Mesothelial cell of epicardium (in vitro differentiated cells): Measurements from ENCODE around the gene MLLT10. TPM values are rescaled to one million over a fixed set of nuclear protein-coding genes. Genes with fewer than 3 reads are reported as not detected.
A peak's percentile ranks its signal among the peaks of the same experiment; 100 is the strongest.

Experiments
- DNase-seq, 2 experiments: peaks; one replicate each; pipeline ENCODE4 v3.0.0; 2021; ENCODE audit warnings: low spot score in 2 of 2; ENCODE audit not compliant: unreplicated experiment in 2 of 2
- H3K27ac Mint-ChIP-seq: 2 replicates; pipeline ENCODE4 v1.8.0; 2021; ENCODE audit warnings: mixed read lengths
- H3K27me3 Mint-ChIP-seq: 2 replicates; pipeline ENCODE4 v1.8.0; 2021; ENCODE audit warnings: low read depth, mixed read lengths
- H3K36me3 Mint-ChIP-seq: 2 replicates; pipeline ENCODE4 v1.8.0; 2021; ENCODE audit warnings: mixed read lengths
- H3K4me1 Mint-ChIP-seq: 2 replicates; pipeline ENCODE4 v1.8.0; 2021; ENCODE audit warnings: mixed read lengths
- H3K4me3 Mint-ChIP-seq: 2 replicates; pipeline ENCODE4 v1.8.0; 2021; ENCODE audit warnings: mild to moderate bottlenecking, moderate library complexity, mixed read lengths
- H3K9me3 Mint-ChIP-seq: 2 replicates; pipeline ENCODE4 v1.8.0; 2021; ENCODE audit warnings: mixed read lengths
- CTCF ChIP-seq: fragments of 200-600 bp; sonication (generic); IDR thresholded peaks from one replicate; pipeline ENCODE4 v1.5.0; 2021; ENCODE audit warnings: antibody characterized with exemption; ENCODE audit not compliant: unreplicated experiment
- total RNA-seq: library from RNA; stranded (reverse); gene quantifications from 3 replicates; pipeline ENCODE4 v1.2.1, GENCODE V29; 2021

The MLLT10 gene
- total RNA-seq, 1 donor from 2014 or later: 62.5 TPM

- TF ChIP-seq CTCF: no peak
- H3K36me3 Mint-ChIP-seq: no peaks in the 10 kb centered on the region
- DNase-seq: no peak
- no peaks in the 10 kb centered on the region for H3K9me3 Mint-ChIP-seq
- H3K4me1 Mint-ChIP-seq: peaks cover 79% of the 10 kb centered on the region
- H3K27ac Mint-ChIP-seq: peak overlapping the region; percentile 98
- no peaks in the 10 kb centered on the region for H3K27me3 Mint-ChIP-seq
- peak overlapping the region; percentile 82 for H3K4me3 Mint-ChIP-seq
Measured at GRCh38 chr10:21519941-21520436, 14.0 kb upstream of the MLLT10 start.

DNA sequence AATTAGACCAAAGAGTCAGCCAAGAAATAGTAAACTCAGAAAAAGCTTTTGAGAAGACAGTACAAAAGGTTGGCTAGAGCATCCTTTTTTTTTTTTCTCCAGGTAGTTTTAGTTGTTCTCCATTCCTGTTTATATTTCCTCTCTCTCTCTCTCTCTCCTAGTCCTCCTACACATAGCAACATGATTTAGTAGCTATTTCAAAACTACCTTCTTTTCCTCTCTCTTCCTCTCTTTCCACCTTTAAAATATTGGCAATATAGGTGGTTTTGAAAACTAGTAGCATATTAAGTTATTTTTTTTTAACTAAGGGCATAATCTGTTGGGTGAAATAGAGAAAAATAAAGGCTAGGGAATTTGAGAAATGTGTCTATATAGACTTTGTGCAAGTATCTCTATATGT, 13.5 kb upstream of the MLLT10 start:
- no peaks in the 10 kb centered on the region for H3K9me3 Mint-ChIP-seq
- H3K36me3 Mint-ChIP-seq: no peaks in the 10 kb centered on the region
- H3K4me1 Mint-ChIP-seq: peaks cover 78% of the 10 kb centered on the region
- no peak for DNase-seq
- TF ChIP-seq CTCF: no peak
- no peaks in the 10 kb centered on the region for H3K27me3 Mint-ChIP-seq
- H3K27ac Mint-ChIP-seq: peak overlapping the region; percentile 98
- H3K4me3 Mint-ChIP-seq: peak overlapping the region; percentile 82

- H3K36me3 Mint-ChIP-seq: no peaks in the 10 kb centered on the region
- H3K27me3 Mint-ChIP-seq: no peaks in the 10 kb centered on the region
- H3K27ac Mint-ChIP-seq: peak overlapping the region; percentile 98
- TF ChIP-seq CTCF: no peak
- H3K4me3 Mint-ChIP-seq: peak overlapping the region; percentile 82
- no peaks in the 10 kb centered on the region for H3K9me3 Mint-ChIP-seq
- H3K4me1 Mint-ChIP-seq: peaks cover 75% of the 10 kb centered on the region
- no peak for DNase-seq
Measured at GRCh38 chr10:21520949-21521348, 13.1 kb upstream of the MLLT10 start.

- H3K9me3 Mint-ChIP-seq: no peaks in the 10 kb centered on the region
- DNase-seq: no peak
- no peak overlapping the region for H3K4me3 Mint-ChIP-seq
- H3K27ac Mint-ChIP-seq: peak overlapping the region; percentile 83
- no peaks in the 10 kb centered on the region for H3K27me3 Mint-ChIP-seq
- no peak for TF ChIP-seq CTCF
- no peaks in the 10 kb centered on the region for H3K36me3 Mint-ChIP-seq
- peaks cover 79% of the 10 kb centered on the region for H3K4me1 Mint-ChIP-seq
Measured at GRCh38 chr10:21521751-21522533, 12.1 kb upstream of the MLLT10 start.

- no peaks in the 10 kb centered on the region for H3K9me3 Mint-ChIP-seq
- peaks cover 80% of the 10 kb centered on the region for H3K4me1 Mint-ChIP-seq
- TF ChIP-seq CTCF: no peak
- H3K4me3 Mint-ChIP-seq: peak overlapping the region; percentile 60
- DNase-seq: no peak
- no peaks in the 10 kb centered on the region for H3K36me3 Mint-ChIP-seq
- no peaks in the 10 kb centered on the region for H3K27me3 Mint-ChIP-seq
- peak overlapping the region; percentile 98 for H3K27ac Mint-ChIP-seq
Measured at GRCh38 chr10:21522631-21523406, 11.2 kb upstream of the MLLT10 start.
